Measurements from ENCODE around the gene TFEB. TPM values are rescaled to one million over a fixed set of nuclear protein-coding genes. Genes with fewer than 3 reads are reported as not detected.

The TFEB gene
- total and polyA plus RNA-seq, 2 donors (not counting 3 experiments of a cell fraction or from before 2014, with no cell fraction given), result 4.9 to 6.6 TPM

GRCh38 chr6:41739041-41739440 is 3.6 kb upstream of the TFEB start:
- intact Hi-C loops (cut with micrococcal nuclease) (no loop called here), dilution Hi-C loops (cut with MboI; ENCODE audit: extremely low pct_ligation_motif_present, low sequenced_read_pairs) (no loop called here)
- ChIA-PET CTCF (interaction anchor here (1.4 kb wide), 1 partner anchor 36 kb away, joined by 5 read pairs; no protein-coding TSS in a partner anchor), POLR2A (no interaction called here)
- no peaks in the 10 kb centered on the region for H3K79me2 ChIP-seq (ENCODE audit: control insufficient read depth, insufficient read depth, low read length)
- H3K4me2 ChIP-seq (ENCODE audit: insufficient read depth, low read length), result no peak overlapping the region
- H3K9me1 ChIP-seq (replicated peaks; ENCODE audit: control insufficient read depth, extremely low read depth, insufficient read depth, low read length), result no peaks in the 10 kb centered on the region
- FAIRE-seq (no peak), DNase-seq (ENCODE audit: low read depth, low spot score) (no peak)
- H3K4me1 ChIP-seq (ENCODE audit: control insufficient read depth, extremely low read depth, insufficient read depth, low read length), result peaks cover 4% of the 10 kb centered on the region
- H3K27me3 ChIP-seq (ENCODE audit: control insufficient read depth in 2 of 2, insufficient read depth in 2 of 2, low read length in 2 of 2), result no peaks in the 10 kb centered on the region
- no peaks in the 10 kb centered on the region for H3K9me3 ChIP-seq (replicated peaks; ENCODE audit: control insufficient read depth, insufficient read depth, low read length)
- no peak overlapping the region for H2AFZ ChIP-seq (ENCODE audit: low read depth, low read length)
- no peaks in the 10 kb centered on the region for H4K20me1 ChIP-seq (replicated peaks; ENCODE audit: control insufficient read depth, extremely low read depth, insufficient read depth, low read length)
- H3K9ac ChIP-seq (replicated peaks; ENCODE audit: extremely low read depth, insufficient read depth, low read length), result no peak overlapping the region
- BruUV-seq (replicated peaks), result no TSS peak
- no peak for TF ChIP-seq MYC (IDR thresholded peaks at IDR 0.05; ENCODE audit: low read depth, low read length)
- no peak overlapping the region for H3K27ac ChIP-seq (ENCODE audit: insufficient read depth, low read depth, low read length)
- no peak overlapping the region for H3K4me3 ChIP-seq (replicated peaks in 1 of 3; ENCODE audit: insufficient read depth in 1 of 3, low read depth in 1 of 3, low read length in 3 of 3)
- H3K36me3 ChIP-seq (ENCODE audit: control insufficient read depth in 2 of 2, extremely low read depth in 1 of 2, insufficient read depth in 2 of 2, low read length in 2 of 2), result no peaks in the 10 kb centered on the region

DNA sequence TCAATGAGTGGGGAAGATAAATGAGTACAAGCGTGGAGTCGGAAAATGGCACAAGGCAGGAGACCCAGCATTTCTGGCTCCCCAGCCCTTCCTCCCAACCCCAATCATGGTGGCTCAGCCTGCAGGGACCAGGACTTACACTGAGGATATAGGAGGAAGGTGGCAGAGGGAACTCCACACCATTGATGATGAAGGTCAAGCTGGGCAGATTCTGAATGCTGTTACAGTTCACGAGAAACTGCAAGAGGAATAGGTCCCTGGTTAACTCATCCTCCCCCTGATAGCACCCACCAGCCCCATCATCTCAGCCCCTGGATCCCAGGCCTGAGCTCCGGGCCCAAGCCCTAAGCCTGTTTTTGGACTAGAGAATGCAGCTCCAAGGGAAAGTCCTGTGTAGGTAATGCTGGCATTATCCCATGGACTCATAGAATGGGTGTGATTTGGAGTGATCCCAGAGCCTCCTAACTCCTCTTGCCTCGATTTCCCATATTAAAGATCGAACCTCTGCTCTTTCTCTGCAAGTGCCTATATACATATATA is 2.3 kb upstream of the TFEB start:
- Histone ChIP-seq H3K27me3 (ENCODE audit: control insufficient read depth in 2 of 2, insufficient read depth in 2 of 2, low read length in 2 of 2) (no peaks in the 10 kb centered on the region), H4K20me1 (replicated peaks; ENCODE audit: control insufficient read depth, extremely low read depth, insufficient read depth, low read length) (no peaks in the 10 kb centered on the region), H3K36me3 (ENCODE audit: control insufficient read depth in 2 of 2, extremely low read depth in 1 of 2, insufficient read depth in 2 of 2, low read length in 2 of 2) (no peaks in the 10 kb centered on the region), H3K9me1 (replicated peaks; ENCODE audit: control insufficient read depth, extremely low read depth, insufficient read depth, low read length) (no peaks in the 10 kb centered on the region), H3K9me3 (replicated peaks; ENCODE audit: control insufficient read depth, insufficient read depth, low read length) (no peaks in the 10 kb centered on the region), H3K27ac (ENCODE audit: insufficient read depth, low read depth, low read length) (no peak overlapping the region), H3K4me1 (ENCODE audit: control insufficient read depth, extremely low read depth, insufficient read depth, low read length) (peaks cover 12% of the 10 kb centered on the region), H3K4me2 (ENCODE audit: insufficient read depth, low read length) (no peak overlapping the region), H3K4me3 (replicated peaks in 1 of 3; ENCODE audit: insufficient read depth in 1 of 3, low read depth in 1 of 3, low read length in 3 of 3) (no peak overlapping the region), H2AFZ (ENCODE audit: low read depth, low read length) (no peak overlapping the region), H3K79me2 (ENCODE audit: control insufficient read depth, insufficient read depth, low read length) (no peaks in the 10 kb centered on the region), H3K9ac (replicated peaks; ENCODE audit: extremely low read depth, insufficient read depth, low read length) (no peak overlapping the region)
- FAIRE-seq, result no peak
- intact Hi-C loops (cut with micrococcal nuclease) (no loop called here), dilution Hi-C loops (cut with MboI; ENCODE audit: extremely low pct_ligation_motif_present, low sequenced_read_pairs) (no loop called here)
- TF ChIP-seq FOS (IDR thresholded peaks at IDR 0.05; ENCODE audit: borderline replicate concordance, insufficient read depth, low read length) (no peak), POLR2A (IDR thresholded peaks at IDR 0.05; ENCODE audit: low read depth, low read length) (no peak), EZH2 (IDR thresholded peaks at IDR 0.05; ENCODE audit: borderline replicate concordance, low read depth, low read length, severe bottlenecking) (no peak), POLR2AphosphoS5 (IDR thresholded peaks at IDR 0.05; ENCODE audit: insufficient read depth, low read depth, low read length) (no peak), MYC (IDR thresholded peaks at IDR 0.05; ENCODE audit: low read depth, low read length) (no peak), GATA2 (IDR thresholded peaks at IDR 0.05; ENCODE audit: insufficient read depth, insufficient read length, low read depth, low read length) (no peak), CTCF (IDR thresholded peaks at IDR 0.05; ENCODE audit: extremely low read depth in 1 of 2, insufficient read depth in 1 of 2, low read depth in 1 of 2, low read length in 2 of 2) (no peak), JUN (IDR thresholded peaks at IDR 0.05; ENCODE audit: borderline replicate concordance, insufficient read depth, insufficient read length, low read depth) (no peak)
- TF ChIP-seq, protein P1, sequence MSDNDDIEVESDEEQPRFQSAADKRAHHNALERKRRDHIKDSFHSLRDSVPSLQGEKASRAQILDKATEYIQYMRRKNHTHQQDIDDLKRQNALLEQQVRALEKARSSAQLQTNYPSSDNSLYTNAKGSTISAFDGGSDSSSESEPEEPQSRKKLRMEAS (IDR thresholded peaks at IDR 0.05; ENCODE audit: insufficient read depth, insufficient read length), result no peak
- ChIA-PET CTCF (no interaction called here), POLR2A (no interaction called here)
- BruUV-seq (replicated peaks), result no TSS peak
- DNase-seq (ENCODE audit: low read depth, low spot score), result no peak

Measured in endothelial cell of umbilical vein (primary cell).